ENCODE results near the gene PAPSS2.
A peak's percentile ranks its signal among the peaks of the same experiment; 100 is the strongest.

The PAPSS2 gene

GRCh38 chr10:87652261-87652660, 7.4 kb upstream of the PAPSS2 start:
- Histone ChIP-seq H2AFZ (no peak overlapping the region), H3K9ac (no peak overlapping the region), H3K36me3 (ENCODE audit: control insufficient read depth, insufficient read depth, low read length) (no peaks in the 10 kb centered on the region), H3K4me1 (no peaks in the 10 kb centered on the region), H3K4me3 (ENCODE audit: low read depth, low read length) (no peak overlapping the region), H3K4me2 (ENCODE audit: low read length) (no peak overlapping the region), H3K79me2 (no peaks in the 10 kb centered on the region), H3K9me3 (ENCODE audit: control insufficient read depth, low read length) (no peaks in the 10 kb centered on the region), H3K27ac (no peak overlapping the region), H3K27me3 (ENCODE audit: control insufficient read depth, insufficient read depth, low read length) (no peaks in the 10 kb centered on the region)
- TF ChIP-seq, protein P1, sequence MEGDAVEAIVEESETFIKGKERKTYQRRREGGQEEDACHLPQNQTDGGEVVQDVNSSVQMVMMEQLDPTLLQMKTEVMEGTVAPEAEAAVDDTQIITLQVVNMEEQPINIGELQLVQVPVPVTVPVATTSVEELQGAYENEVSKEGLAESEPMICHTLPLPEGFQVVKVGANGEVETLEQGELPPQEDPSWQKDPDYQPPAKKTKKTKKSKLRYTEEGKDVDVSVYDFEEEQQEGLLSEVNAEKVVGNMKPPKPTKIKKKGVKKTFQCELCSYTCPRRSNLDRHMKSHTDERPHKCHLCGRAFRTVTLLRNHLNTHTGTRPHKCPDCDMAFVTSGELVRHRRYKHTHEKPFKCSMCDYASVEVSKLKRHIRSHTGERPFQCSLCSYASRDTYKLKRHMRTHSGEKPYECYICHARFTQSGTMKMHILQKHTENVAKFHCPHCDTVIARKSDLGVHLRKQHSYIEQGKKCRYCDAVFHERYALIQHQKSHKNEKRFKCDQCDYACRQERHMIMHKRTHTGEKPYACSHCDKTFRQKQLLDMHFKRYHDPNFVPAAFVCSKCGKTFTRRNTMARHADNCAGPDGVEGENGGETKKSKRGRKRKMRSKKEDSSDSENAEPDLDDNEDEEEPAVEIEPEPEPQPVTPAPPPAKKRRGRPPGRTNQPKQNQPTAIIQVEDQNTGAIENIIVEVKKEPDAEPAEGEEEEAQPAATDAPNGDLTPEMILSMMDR (IDR thresholded peaks at IDR 0.05): no peak

GRCh38 chr10:87654212-87654611, 5.5 kb upstream of the PAPSS2 start:
- H3K27me3 ChIP-seq (ENCODE audit: control insufficient read depth, insufficient read depth, low read length): no peaks in the 10 kb centered on the region
- no peaks in the 10 kb centered on the region for H3K36me3 ChIP-seq (ENCODE audit: control insufficient read depth, insufficient read depth, low read length)
- no peaks in the 10 kb centered on the region for H3K79me2 ChIP-seq
- H3K4me2 ChIP-seq (ENCODE audit: low read length): no peak overlapping the region
- H3K4me1 ChIP-seq: no peaks in the 10 kb centered on the region
- no peaks in the 10 kb centered on the region for H3K9me3 ChIP-seq (ENCODE audit: control insufficient read depth, low read length)
- TF ChIP-seq, protein P1 (IDR thresholded peaks at IDR 0.05): no peak
- no peak overlapping the region for H3K9ac ChIP-seq
- no peak overlapping the region for H3K4me3 ChIP-seq (ENCODE audit: low read depth, low read length)
- no peak overlapping the region for H2AFZ ChIP-seq
- no peak overlapping the region for H3K27ac ChIP-seq

GRCh38 chr10:87656431-87657072, 3.1 kb upstream of the PAPSS2 start:
- H3K4me3 ChIP-seq (ENCODE audit: low read depth, low read length): no peak overlapping the region
- no peak overlapping the region for H3K27ac ChIP-seq
- H3K4me2 ChIP-seq (ENCODE audit: low read length): no peak overlapping the region
- H3K27me3 ChIP-seq (ENCODE audit: control insufficient read depth, insufficient read depth, low read length): no peaks in the 10 kb centered on the region
- H3K9me3 ChIP-seq (ENCODE audit: control insufficient read depth, low read length): no peaks in the 10 kb centered on the region
- TF ChIP-seq, protein P1 (IDR thresholded peaks at IDR 0.05): peak; percentile 75
- H3K36me3 ChIP-seq (ENCODE audit: control insufficient read depth, insufficient read depth, low read length): no peaks in the 10 kb centered on the region
- H2AFZ ChIP-seq: no peak overlapping the region
- H3K9ac ChIP-seq: no peak overlapping the region
- H3K79me2 ChIP-seq: no peaks in the 10 kb centered on the region
- no peaks in the 10 kb centered on the region for H3K4me1 ChIP-seq

DNA sequence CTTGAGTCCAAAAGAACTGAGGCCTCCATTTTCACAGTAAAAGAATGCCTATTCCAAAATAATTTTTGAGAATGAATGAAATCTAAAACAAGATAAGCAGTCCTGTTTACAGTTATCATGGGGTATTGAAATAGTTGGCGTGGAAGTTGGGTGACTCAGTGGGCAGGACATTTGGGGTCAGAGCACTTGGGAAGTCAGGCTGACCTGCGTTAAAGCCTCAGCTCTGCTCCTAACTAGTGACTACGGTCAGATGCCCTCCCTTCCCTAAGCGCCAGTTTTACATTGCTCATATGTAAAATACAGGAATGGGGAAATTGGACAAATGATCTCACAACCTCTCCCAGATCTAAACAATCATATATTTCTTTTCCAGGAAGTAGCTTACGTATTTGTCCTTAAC, 2.3 kb upstream of the PAPSS2 start:
- Histone ChIP-seq H3K9ac (no peak overlapping the region), H3K36me3 (ENCODE audit: control insufficient read depth, insufficient read depth, low read length) (no peaks in the 10 kb centered on the region), H3K27me3 (ENCODE audit: control insufficient read depth, insufficient read depth, low read length) (no peaks in the 10 kb centered on the region), H3K4me3 (ENCODE audit: low read depth, low read length) (no peak overlapping the region), H3K4me1 (no peaks in the 10 kb centered on the region), H3K4me2 (ENCODE audit: low read length) (no peak overlapping the region), H3K27ac (no peak overlapping the region), H2AFZ (peak overlapping the region; percentile 30), H3K9me3 (ENCODE audit: control insufficient read depth, low read length) (no peaks in the 10 kb centered on the region), H3K79me2 (no peaks in the 10 kb centered on the region)
- TF ChIP-seq, protein P1 (IDR thresholded peaks at IDR 0.05): no peak

GRCh38 chr10:87658321-87658795, 1.3 kb upstream of the PAPSS2 start:
- Histone ChIP-seq H3K27me3 (ENCODE audit: control insufficient read depth, insufficient read depth, low read length) (no peaks in the 10 kb centered on the region), H3K9ac (no peak overlapping the region), H3K4me1 (no peaks in the 10 kb centered on the region), H3K9me3 (ENCODE audit: control insufficient read depth, low read length) (no peaks in the 10 kb centered on the region), H3K27ac (no peak overlapping the region), H3K4me2 (ENCODE audit: low read length) (no peak overlapping the region), H3K4me3 (ENCODE audit: low read depth, low read length) (no peak overlapping the region), H3K36me3 (ENCODE audit: control insufficient read depth, insufficient read depth, low read length) (no peaks in the 10 kb centered on the region), H3K79me2 (no peaks in the 10 kb centered on the region), H2AFZ (no peak overlapping the region)
- TF ChIP-seq, protein P1 (IDR thresholded peaks at IDR 0.05): no peak

All from parathyroid adenoma (tissue), 2 donors.